ENCODE data around the gene STAT5B. TPM values are rescaled to one million over a fixed set of nuclear protein-coding genes. Genes with fewer than 3 reads are reported as not detected.

The STAT5B gene
- total and polyA plus RNA-seq, 9 of the 15 experiments (the other 6 are each of a cell fraction or from before 2014, with no cell fraction given) = 20.8 to 176 (median 92.4) TPM

- POLR2A ChIA-PET = interaction anchor here (0.6 to 2.2 kb wide), 36 partner anchors 8 to 462 kb away, joined by 3 to 17 read pairs (median 4); partner anchors contain the start of genes CAVIN1, GHDC, KCNH4 and NAGLU
- H3K36me3 ChIP-seq (ENCODE audit: control insufficient read depth, insufficient read depth, low read length) = peaks cover 82% of the 10 kb centered on the region
- peak overlapping the region; percentile 13 for H3K4me3 ChIP-seq
- TF ChIP-seq ZNF431 (CRISPR knock-in tag; IDR thresholded peaks at IDR 0.05) = no peak
- no peak for TF ChIP-seq ZNF695 (CRISPR knock-in tag; IDR thresholded peaks at IDR 0.05)
- TF ChIP-seq NCOA2 (IDR thresholded peaks at IDR 0.05; ENCODE audit: partially characterized antibody in 2 of 2) = no peak
- TF ChIP-seq CHD2 (IDR thresholded peaks at IDR 0.05; ENCODE audit: low read depth, low read length) = no peak; the same call in 1 of the 2 replicates
- TF ChIP-seq CCNT2 (IDR thresholded peaks at IDR 0.05; ENCODE audit: borderline replicate concordance, extremely low read depth, insufficient read length, low read depth, low read length) = no peak
- TF ChIP-seq TOE1 (IDR thresholded peaks at IDR 0.05; ENCODE audit: borderline replicate concordance) = no peak
- no peak for TF ChIP-seq TOE1 (CRISPR knock-in tag; IDR thresholded peaks at IDR 0.05; ENCODE audit: borderline replicate concordance, low read depth)
- TF ChIP-seq SRSF3 (IDR thresholded peaks at IDR 0.05; ENCODE audit: insufficient read depth, low read length) = no peak
- no peak for TF ChIP-seq POLR3G (IDR thresholded peaks at IDR 0.05; ENCODE audit: extremely low read depth, insufficient read length, insufficient replicate concordance)
- no peak for TF ChIP-seq HES1 (IDR thresholded peaks at IDR 0.05; ENCODE audit: low read depth)
- no peak for TF ChIP-seq KAT2B (IDR thresholded peaks at IDR 0.05; ENCODE audit: low read depth, low read length)
- TF ChIP-seq LEF1 (IDR thresholded peaks at IDR 0.05) = peak; percentile 47; the same call in 1 of the 2 replicates
- peak; percentile 5; the same call in 1 of the 2 replicates for TF ChIP-seq ZNF384 (IDR thresholded peaks at IDR 0.05; ENCODE audit: low read depth, low read length)
- 0 out of 2 replicates have a peak, but pooled peaks have one; percentile 34 for TF ChIP-seq ZNF766 (CRISPR knock-in tag; conservative IDR thresholded peaks at IDR 0.05)
- no peak for TF ChIP-seq ZNF280B (CRISPR knock-in tag; IDR thresholded peaks at IDR 0.05)
- no peak for TF ChIP-seq RUNX1 (IDR thresholded peaks at IDR 0.05; ENCODE audit: low read depth)
- no peak for TF ChIP-seq ZNF23 (CRISPR knock-in tag; IDR thresholded peaks at IDR 0.05)
- TF ChIP-seq ERF (CRISPR knock-in tag; IDR thresholded peaks at IDR 0.05) = no peak
- TF ChIP-seq DDX20 (tag; IDR thresholded peaks at IDR 0.05; ENCODE audit: low read depth) = no peak
- TF ChIP-seq ZNF217 (CRISPR knock-in tag; IDR thresholded peaks at IDR 0.05) = no peak
These were observed 35.2 kb upstream of the STAT5B start for GRCh38 chr17:42311240-42312034.

More at GRCh38 chr17:42311240-42312034, 35.2 kb upstream of the STAT5B start:
- CTCF ChIA-PET (ENCODE audit: low intra/inter-chr PET ratio) = interaction anchor here (0.5 to 1.5 kb wide), 3 partner anchors 89 to 217 kb away, joined by 3 read pairs; no protein-coding TSS in a partner anchor
- ATAC-seq = peak; percentile 70
- Histone ChIP-seq H2AFZ (ENCODE audit: low read depth, low read length) (no peak overlapping the region), H3K27ac (ENCODE audit: extremely low read depth, low read depth, low read length) (peak overlapping the region; percentile 100), H4K20me1 (replicated peaks; ENCODE audit: control insufficient read depth, insufficient read depth, low read length) (no peaks in the 10 kb centered on the region), H3K27me3 (ENCODE audit: control insufficient read depth in 2 of 2, insufficient read depth in 2 of 2, low read length in 2 of 2) (no peaks in the 10 kb centered on the region), H3K9me1 (ENCODE audit: control insufficient read depth, insufficient read depth, low read length) (no peaks in the 10 kb centered on the region), H3K4me2 (ENCODE audit: insufficient read depth, low read length) (peak overlapping the region; percentile 61), H3K4me1 (replicated peaks in 1 of 2; ENCODE audit: control insufficient read depth in 2 of 2, insufficient read depth in 2 of 2, low read length in 2 of 2) (peaks cover 70 to 85% of the 10 kb centered on the region in 2 experiments), H3K9me3 (replicated peaks; ENCODE audit: control insufficient read depth, insufficient read depth, low read depth, low read length) (no peaks in the 10 kb centered on the region), H3K79me2 (ENCODE audit: control insufficient read depth, insufficient read depth, low read length) (peaks cover 59% of the 10 kb centered on the region), H3K9ac (ENCODE audit: insufficient read depth in 1 of 2, low read depth in 2 of 2, low read length in 2 of 2) (peak overlapping the region; percentile 89 to 100)
- intact Hi-C loops (cut with micrococcal nuclease) (loop anchor here (1.0 to 10.0 kb wide), 4 partner anchors 9 to 87 kb away; no protein-coding TSS in a partner anchor), in situ Hi-C loops (cut with MboI) (no loop called here)
- TSS peak; percentile 64 for BruUV-seq (replicated peaks)
- FAIRE-seq = peak; percentile 94
- peak; percentile 61 to 97 (median 76) for DNase-seq (ENCODE audit: extremely low read depth in 1 of 4, low spot score in 3 of 4)
- WGBS (ENCODE audit: insufficient coverage, low coverage, missing lambda C conversion rate) = 12% methylated on average over 19 of the region's 19 CpGs

Measured in K562 (cell line).